H1 (cell line): ENCODE results near the gene CCDC14. TPM values are rescaled to one million over a fixed set of nuclear protein-coding genes. Genes with fewer than 3 reads are reported as not detected.

ENCODE experiments used
- EGR1 ChIP-seq: IDR thresholded peaks from 2 replicates; pipeline ENCODE4 v1.6.1; 2011; ENCODE audit warnings: low read depth, low read length, borderline replicate concordance
- ZNF274 ChIP-seq: IDR thresholded peaks from 2 replicates; pipeline ENCODE4 v1.7.0; 2012; ENCODE audit warnings: low read length, borderline replicate concordance; ENCODE audit errors: extremely low read depth
- polyA plus RNA-seq, 7 experiments: library from polyadenylated mRNA; depleted of rRNA in 3 of 7; stranded (reverse) in 5 of 7; unstranded in 2 of 7; fragments of >200 nt in 5 of 7; fragments of 200-250 nt in 2 of 7; gene quantifications; 1 replicate in 5 of 7; 2 replicates in 1 of 7; 4 replicates in 1 of 7; pipeline versions ENCODE4 v1.2.1 to v1.2.3, GENCODE V29; 2011 to 2013; ENCODE audit warnings: missing spikeins in 2 of 7, mixed read lengths in 2 of 7
- total RNA-seq: library from RNA; stranded (reverse); fragmentation: NEBNext Ultra II Directional; extraction: Animal tissue kit (Norgen Biotek cat#: 25700); gene quantifications from 2 replicates; pipeline ENCODE4 v1.2.1, GENCODE V29; 2021
- TF ChIP-seq, protein P1 (sequence below): IDR thresholded peaks from 2 replicates; pipeline ENCODE4 v1.6.1; 2012; ENCODE audit warnings: low read length, inconsistent platforms

Gene CCDC14
- total and polyA plus RNA-seq, 2 of the 8 experiments (the other 6 are each of a cell fraction or from before 2014, with no cell fraction given) = 53.6 to 95.7 TPM

DNA sequence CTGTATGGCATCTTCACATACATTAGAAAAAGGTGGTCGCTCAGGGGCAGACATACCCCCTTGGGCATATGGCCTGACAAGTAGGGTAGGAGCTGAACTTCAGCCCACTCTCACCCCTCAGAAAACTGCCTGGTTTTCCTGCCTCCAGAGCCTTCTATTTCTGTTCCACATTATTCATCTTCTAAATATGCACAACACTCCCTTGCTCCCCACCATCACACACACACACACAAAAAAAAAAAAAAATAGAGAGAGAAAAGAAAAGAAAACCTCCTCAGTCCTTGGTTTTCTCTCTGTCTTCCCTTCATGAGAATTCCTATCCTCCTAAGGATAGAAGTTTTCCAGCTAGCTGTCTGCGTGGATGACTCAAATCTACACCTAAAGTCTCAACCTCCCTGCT, 36.5 kb upstream of the CCDC14 start (continued):
- TF ChIP-seq, protein P1, sequence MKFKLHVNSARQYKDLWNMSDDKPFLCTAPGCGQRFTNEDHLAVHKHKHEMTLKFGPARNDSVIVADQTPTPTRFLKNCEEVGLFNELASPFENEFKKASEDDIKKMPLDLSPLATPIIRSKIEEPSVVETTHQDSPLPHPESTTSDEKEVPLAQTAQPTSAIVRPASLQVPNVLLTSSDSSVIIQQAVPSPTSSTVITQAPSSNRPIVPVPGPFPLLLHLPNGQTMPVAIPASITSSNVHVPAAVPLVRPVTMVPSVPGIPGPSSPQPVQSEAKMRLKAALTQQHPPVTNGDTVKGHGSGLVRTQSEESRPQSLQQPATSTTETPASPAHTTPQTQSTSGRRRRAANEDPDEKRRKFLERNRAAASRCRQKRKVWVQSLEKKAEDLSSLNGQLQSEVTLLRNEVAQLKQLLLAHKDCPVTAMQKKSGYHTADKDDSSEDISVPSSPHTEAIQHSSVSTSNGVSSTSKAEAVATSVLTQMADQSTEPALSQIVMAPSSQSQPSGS = no peak
- TF ChIP-seq ZNF274 (no peak), EGR1 (no peak)
